Pancreas (tissue), 10 donors: ENCODE data around the gene ANO1. TPM values are rescaled to one million over a fixed set of nuclear protein-coding genes. Genes with fewer than 3 reads are reported as not detected.
A peak's percentile ranks its signal among the peaks of the same experiment; 100 is the strongest.

Source experiments
- ATAC-seq, 4 donors: fragments of 200-7000 bp; cut with Tn5 transposase; one replicate each; pipeline versions ENCODE4 v1.8.0 to v1.9.1; 2020; ENCODE audit warnings: mild to moderate bottlenecking in 4 of 4, moderate library complexity in 4 of 4
- DNase-seq, 6 donors: peaks; one replicate each; pipeline ENCODE4 v3.0.0-alpha.2; 2020
- FAIRE-seq: peaks from 2 replicates; lab custom pipeline; 2012; peaks lifted over from hg19 to GRCh38; lab: Jason Lieb, UNC
- H3K27ac ChIP-seq, 4 donors: fragments of 200-600 bp; sonication (generic); 1 replicate in 3 of 4; 2 replicates in 1 of 4; pipeline versions ENCODE4 v1.5.0 to v1.8.0; 2020
- H3K27me3 ChIP-seq, 4 donors: fragments of 200-600 bp; one replicate each; pipeline ENCODE4 v1.8.0; 2021
- H3K36me3 ChIP-seq, 3 donors: fragments of 200-600 bp; sonication (generic) in 1 of 3; one replicate each; pipeline versions ENCODE4 v1.5.0 to v1.8.0; 2020 to 2021
- H3K4me1 ChIP-seq, 3 donors: fragments of 200-600 bp; one replicate each; pipeline ENCODE4 v1.8.0; 2021
- H3K4me3 ChIP-seq, 4 donors: fragments of 200-600 bp; sonication (generic) in 2 of 4; one replicate each; pipeline versions ENCODE4 v1.5.0 to v1.8.0; 2020 to 2021
- H3K9me3 ChIP-seq, 4 donors: fragments of 200-600 bp; one replicate each; pipeline ENCODE4 v1.8.0; 2021
- WGBS, 2 donors: extraction: QIAGEN DNeasy Blood & Tissue Kit; methylation state at CpG; one replicate each; pipeline ENCODE4 v1.1.7; 2013; 5-methylcytosine and 5-hydroxymethylcytosine counted together
- intact Hi-C, 3 donors: fragments of 100-400 bp; cut with DNase I; formaldehyde crosslinking; loops; one replicate each; pipeline versions ENCODE4 v1.11.1 to v1.14.2; 2022
- polyA plus RNA-seq, 2 donors: library from polyadenylated mRNA; stranded (reverse); fragments of 200-250 nt; gene quantifications; one replicate each; pipeline ENCODE4 v1.2.3, GENCODE V29; 2013
- total RNA-seq, 6 donors: library from RNA; stranded (reverse); fragmentation: NEBNext Ultra II Directional in 4 of 6; extraction: Animal tissue kit (Norgen Biotek cat#: 25700) in 4 of 6; gene quantifications; one replicate each; pipeline versions ENCODE4 v1.2.1 to v1.2.4, GENCODE V29; 2021 to 2023
- TF ChIP-seq, protein P1 (sequence below), 4 donors: fragments of 200-600 bp; sonication (generic) in 3 of 4; IDR thresholded peaks; one replicate each; pipeline versions ENCODE4 v1.5.0 to v1.8.0; 2021; ENCODE audit warnings: antibody characterized with exemption in 4 of 4
- donor health status: healthy with polysubstance abuse.
- donor health status: DM: no; HTN: no; CAD: no; lungs with moderate emphysema.
- donor health status: DM: no; HTN: no; CAD: no.
- donor health status: control.
- donor health status: control.
- donor health status: Bipolar disorder and iron deficiency.
- donor health status: DM: yes; HTN: yes; CAD: no.
- donor health status: DM: no; HTN: no; CAD: no.
- donor health status: DM: no; HTN: no; CAD: no.
- donor health status: DM: yes; HTN: yes; CAD: no.

ANO1 gene
- total and polyA plus RNA-seq, 8 donors: 1.5 to 12.4 (median 5.1) TPM

DNA sequence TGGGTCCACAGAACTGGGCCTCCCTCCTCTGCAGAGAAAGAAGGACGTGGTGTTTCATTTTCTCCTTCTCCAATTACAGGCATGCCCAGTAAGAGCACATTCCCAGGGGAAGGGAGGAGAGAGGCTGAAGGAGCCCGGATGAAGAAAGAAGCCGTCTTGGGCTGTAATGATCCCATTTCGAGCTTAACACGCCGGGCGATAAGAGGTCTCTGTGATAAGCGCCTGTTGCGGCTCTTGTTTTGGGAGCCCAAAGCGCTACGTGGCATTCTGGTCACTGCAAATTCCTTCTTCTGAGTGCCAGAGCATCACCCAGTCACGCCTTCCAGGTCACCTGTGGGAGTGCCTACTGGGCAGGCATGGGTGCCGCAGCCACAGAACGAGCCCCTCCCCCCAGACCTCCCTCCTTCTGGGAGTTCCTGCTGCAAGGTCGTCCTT lies 57.5 kb downstream of the ANO1 start:
- DNase-seq (peak in 1 of 6 donors; percentile 27), FAIRE-seq (no peak), ATAC-seq (peak in 1 of 4 donors; percentile 9)
- Histone ChIP-seq H3K27ac (no peak overlapping the region), H3K9me3 (no peaks in the 10 kb centered on the region), H3K4me3 (no peak overlapping the region), H3K27me3 (no peaks in the 10 kb centered on the region), H3K4me1 (no peaks in the 10 kb centered on the region), H3K36me3 (no peaks in the 10 kb centered on the region)
- WGBS, 2 donors: 51 to 54% methylated on average over 15 of the region's 15 CpGs
- intact Hi-C loops: no loop called here
- TF ChIP-seq, protein P1, sequence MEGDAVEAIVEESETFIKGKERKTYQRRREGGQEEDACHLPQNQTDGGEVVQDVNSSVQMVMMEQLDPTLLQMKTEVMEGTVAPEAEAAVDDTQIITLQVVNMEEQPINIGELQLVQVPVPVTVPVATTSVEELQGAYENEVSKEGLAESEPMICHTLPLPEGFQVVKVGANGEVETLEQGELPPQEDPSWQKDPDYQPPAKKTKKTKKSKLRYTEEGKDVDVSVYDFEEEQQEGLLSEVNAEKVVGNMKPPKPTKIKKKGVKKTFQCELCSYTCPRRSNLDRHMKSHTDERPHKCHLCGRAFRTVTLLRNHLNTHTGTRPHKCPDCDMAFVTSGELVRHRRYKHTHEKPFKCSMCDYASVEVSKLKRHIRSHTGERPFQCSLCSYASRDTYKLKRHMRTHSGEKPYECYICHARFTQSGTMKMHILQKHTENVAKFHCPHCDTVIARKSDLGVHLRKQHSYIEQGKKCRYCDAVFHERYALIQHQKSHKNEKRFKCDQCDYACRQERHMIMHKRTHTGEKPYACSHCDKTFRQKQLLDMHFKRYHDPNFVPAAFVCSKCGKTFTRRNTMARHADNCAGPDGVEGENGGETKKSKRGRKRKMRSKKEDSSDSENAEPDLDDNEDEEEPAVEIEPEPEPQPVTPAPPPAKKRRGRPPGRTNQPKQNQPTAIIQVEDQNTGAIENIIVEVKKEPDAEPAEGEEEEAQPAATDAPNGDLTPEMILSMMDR (IDR thresholded peaks at IDR 0.05): no peak

DNA sequence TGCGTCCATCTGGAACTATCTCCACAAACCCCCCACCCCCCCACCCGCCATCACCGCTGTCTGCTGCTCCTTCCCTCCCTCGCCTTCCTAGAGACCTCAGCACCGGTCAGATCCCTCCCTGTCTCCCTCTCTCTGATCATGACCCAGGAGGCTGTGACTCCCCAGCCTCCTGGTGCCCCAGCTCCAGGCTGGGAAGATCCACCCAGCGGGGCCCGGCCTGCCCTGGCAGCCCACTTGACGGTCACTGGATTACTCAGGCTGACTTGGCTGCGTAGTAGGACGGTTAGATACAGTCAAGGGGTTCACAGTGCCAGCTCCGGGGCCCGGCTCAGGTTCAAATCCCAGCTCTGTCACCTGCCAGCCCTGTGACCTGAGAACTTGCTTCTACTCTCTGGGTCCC lies 59.3 kb downstream of the ANO1 start:
- H3K4me1 ChIP-seq: no peaks in the 10 kb centered on the region
- H3K36me3 ChIP-seq: no peaks in the 10 kb centered on the region
- DNase-seq: peak in 1 of 6 donors; percentile 30
- 81 to 89% methylated on average over 11 to 12 of the region's 12 CpGs for WGBS, 2 donors
- no peak overlapping the region for H3K27ac ChIP-seq
- TF ChIP-seq, protein P1 (IDR thresholded peaks at IDR 0.05): no peak
- no peak for ATAC-seq
- H3K9me3 ChIP-seq: no peaks in the 10 kb centered on the region
- FAIRE-seq: no peak
- no peak overlapping the region for H3K4me3 ChIP-seq
- H3K27me3 ChIP-seq: no peaks in the 10 kb centered on the region
- intact Hi-C loops: no loop called here

DNA sequence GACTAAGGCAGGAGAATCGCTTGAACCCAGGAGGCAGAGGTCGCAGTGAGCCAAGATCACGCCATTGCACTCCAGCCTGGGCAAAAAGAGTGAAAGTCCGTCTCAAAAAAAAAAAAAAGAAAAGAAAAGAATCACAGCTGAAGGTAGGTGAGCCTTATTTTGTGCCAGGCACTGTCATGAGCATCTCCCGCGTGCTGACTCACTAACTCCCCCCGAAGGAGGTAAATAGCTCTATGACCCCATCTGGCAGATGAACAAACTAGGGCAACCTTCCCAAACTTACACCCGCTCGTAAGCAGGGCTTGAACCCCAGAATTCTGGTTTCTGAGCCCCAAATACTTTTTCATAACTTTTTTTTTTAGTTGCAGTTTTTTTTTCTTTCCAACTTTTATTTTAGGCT lies 60.3 kb downstream of the ANO1 start:
- no peaks in the 10 kb centered on the region for H3K36me3 ChIP-seq
- intact Hi-C loops: no loop called here
- ATAC-seq (no peak), FAIRE-seq (no peak), DNase-seq (no peak)
- 75 to 82% methylated on average over 9 of the region's 9 CpGs for WGBS, 2 donors
- no peaks in the 10 kb centered on the region for H3K9me3 ChIP-seq
- no peaks in the 10 kb centered on the region for H3K27me3 ChIP-seq
- H3K4me1 ChIP-seq: no peaks in the 10 kb centered on the region
- TF ChIP-seq, protein P1 (IDR thresholded peaks at IDR 0.05): no peak
- H3K4me3 ChIP-seq: no peak overlapping the region
- no peak overlapping the region for H3K27ac ChIP-seq

DNA sequence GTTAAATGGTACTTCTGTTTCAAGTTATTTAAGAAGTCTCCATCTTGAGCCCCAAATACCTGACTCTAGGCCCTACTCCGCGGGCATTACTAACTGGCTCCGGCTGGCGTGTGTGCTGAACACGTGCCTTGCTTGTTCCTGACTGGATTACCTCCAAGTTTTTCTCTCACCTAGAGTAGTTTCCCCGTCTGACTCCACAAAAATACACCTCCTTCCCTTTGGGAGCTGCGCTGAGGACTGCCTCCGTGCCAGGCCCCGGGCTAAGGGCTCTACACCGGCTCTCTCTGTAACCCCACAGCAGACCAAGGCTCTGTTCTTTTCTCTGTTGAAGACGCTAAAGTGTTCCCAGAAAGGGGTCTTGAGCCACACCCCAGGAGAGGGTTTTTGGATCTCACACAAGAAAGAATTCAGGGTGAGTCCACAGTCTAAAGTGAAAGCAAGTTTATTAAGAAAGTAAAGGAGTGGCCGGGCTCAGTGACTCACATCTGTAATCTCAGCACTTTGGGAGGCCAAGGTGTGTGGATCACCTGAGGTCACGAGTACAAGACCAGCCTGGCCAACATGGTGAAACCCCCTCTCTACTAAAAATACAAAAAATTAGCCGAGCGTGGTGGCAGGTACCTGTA lies 61.8 kb downstream of the ANO1 start:
- FAIRE-seq (no peak), DNase-seq (peak in 1 of 6 donors; percentile 11), ATAC-seq (peak in 1 of 4 donors; percentile 42)
- no peak overlapping the region for H3K4me3 ChIP-seq
- no peaks in the 10 kb centered on the region for H3K27me3 ChIP-seq
- H3K27ac ChIP-seq: no peak overlapping the region
- WGBS, 2 donors: 84 to 90% methylated on average over 15 of the region's 15 CpGs
- no peaks in the 10 kb centered on the region for H3K4me1 ChIP-seq
- intact Hi-C loops: no loop called here
- H3K36me3 ChIP-seq: no peaks in the 10 kb centered on the region
- H3K9me3 ChIP-seq: no peaks in the 10 kb centered on the region
- TF ChIP-seq, protein P1 (IDR thresholded peaks at IDR 0.05): no peak

DNA sequence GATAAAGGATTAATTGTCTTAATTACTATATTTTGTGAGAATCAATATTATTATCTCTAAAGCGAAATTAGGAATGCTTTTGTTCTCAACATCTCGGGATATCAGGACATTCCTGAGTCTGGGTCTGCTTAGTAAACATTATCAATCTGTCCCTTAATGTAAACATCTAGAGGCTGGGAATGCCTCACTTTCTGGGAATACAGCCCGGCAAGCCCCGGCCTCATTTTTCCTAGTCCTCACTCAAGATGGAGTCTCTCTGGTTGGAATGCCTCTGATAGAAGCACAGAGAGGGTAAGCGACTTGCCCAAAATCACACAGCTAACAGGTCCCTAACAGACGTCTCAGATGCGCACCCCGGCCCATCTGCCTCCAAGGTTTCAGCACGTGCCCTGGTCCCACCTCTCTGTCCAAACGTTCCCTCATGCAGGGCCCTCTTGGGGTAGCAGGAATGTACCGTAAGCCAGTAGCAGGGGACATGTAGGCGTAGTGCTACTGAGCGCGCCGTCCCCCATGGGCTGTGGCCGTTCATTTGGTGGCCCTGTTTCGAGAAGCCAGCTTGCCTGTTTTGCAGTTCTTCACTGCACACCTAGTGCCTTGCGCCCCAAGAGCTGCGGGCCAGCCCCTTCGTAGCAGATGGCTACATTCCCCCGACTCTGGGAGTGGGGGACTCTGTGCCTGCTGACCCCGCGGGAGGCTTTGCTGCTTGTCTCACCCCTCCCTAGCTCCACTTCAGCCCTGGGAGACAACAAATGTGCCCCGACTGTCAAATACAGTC lies 62.8 kb downstream of the ANO1 start:
- Histone ChIP-seq H3K27ac (no peak overlapping the region), H3K36me3 (no peaks in the 10 kb centered on the region), H3K4me3 (no peak overlapping the region), H3K4me1 (no peaks in the 10 kb centered on the region), H3K9me3 (no peaks in the 10 kb centered on the region), H3K27me3 (no peaks in the 10 kb centered on the region)
- DNase-seq (peak in 1 of 6 donors; percentile 27), ATAC-seq (no peak), FAIRE-seq (no peak)
- TF ChIP-seq, protein P1 (IDR thresholded peaks at IDR 0.05): no peak
- intact Hi-C loops: no loop called here
- 40 to 48% methylated on average over 24 of the region's 24 CpGs for WGBS, 2 donors
